GM12878 (cell line): ENCODE measurements around the gene WNT11.

Experiments used
- BRCA1 ChIP-seq: IDR thresholded peaks from 2 replicates; pipeline ENCODE4 v1.6.1; 2011; ENCODE audit warnings: low read depth, low read length, improper control_type of control experiment
- FOXM1 ChIP-seq: IDR thresholded peaks from 2 replicates; pipeline ENCODE4 v1.6.1; 2012; ENCODE audit warnings: low read depth, mild to moderate bottlenecking, inconsistent platforms, low read length, moderate library complexity
- GABPA ChIP-seq: IDR thresholded peaks from 2 replicates; pipeline ENCODE4 v1.6.1; 2014; ENCODE audit warnings: antibody characterized with exemption, low read depth, mild to moderate bottlenecking, inconsistent platforms
- HCFC1 ChIP-seq: fragments of 150-350 bp; IDR thresholded peaks from 2 replicates; pipeline ENCODE4 v1.6.1; 2014; ENCODE audit warnings: low read length
- HDAC2 ChIP-seq: fragments of 200-600 bp; sonication (generic); IDR thresholded peaks from 2 replicates; pipeline ENCODE4 v1.6.1; 2017
- MAX ChIP-seq: IDR thresholded peaks from 2 replicates; pipeline ENCODE4 v1.6.1; 2012; ENCODE audit warnings: low read depth, low read length, improper control_type of control experiment
- MEF2A ChIP-seq: IDR thresholded peaks from 2 replicates; pipeline ENCODE4 v1.6.1; 2011; ENCODE audit warnings: low read depth, mild to moderate bottlenecking, low read length, moderate library complexity; ENCODE audit not compliant: insufficient read depth
- PAX8 ChIP-seq: fragments of 450-650 bp; IDR thresholded peaks from 2 replicates; pipeline ENCODE4 v1.6.1; 2017; ENCODE audit warnings: mild to moderate bottlenecking, moderate library complexity
- POLR2AphosphoS5 ChIP-seq: IDR thresholded peaks from 2 replicates; pipeline ENCODE4 v1.6.1; 2011; ENCODE audit warnings: mild to moderate bottlenecking, low read length, inconsistent platforms
- SIN3A ChIP-seq: IDR thresholded peaks from 2 replicates; pipeline ENCODE4 v1.6.1; 2012; ENCODE audit warnings: low read depth, low read length, improper control_type of control experiment
- TBL1XR1 ChIP-seq: IDR thresholded peaks from 2 replicates; pipeline ENCODE4 v1.6.1; 2012; ENCODE audit warnings: low read depth, low read length, improper control_type of control experiment
- TF ChIP-seq, protein P1 (sequence below), 3 experiments: IDR thresholded peaks in 2 of 3; conservative IDR thresholded peaks in 1 of 3; 2 replicates each; pipeline ENCODE4 v1.5.1; 2011; ENCODE audit warnings: low read depth in 3 of 3, low read length in 3 of 3, mild to moderate bottlenecking in 3 of 3, control low read depth in 2 of 3, moderate library complexity in 2 of 3, inconsistent platforms in 1 of 3, mixed read lengths in 1 of 3; ENCODE audit not compliant: control insufficient read depth in 2 of 3, insufficient read depth in 1 of 3; ENCODE audit errors: extremely low read depth in 1 of 3
- TF ChIP-seq, protein P2 (sequence below): fragments of 150-350 bp; IDR thresholded peaks from 2 replicates; pipeline ENCODE4 v1.6.1; 2014; ENCODE audit warnings: mild to moderate bottlenecking, low read depth, low read length

DNA sequence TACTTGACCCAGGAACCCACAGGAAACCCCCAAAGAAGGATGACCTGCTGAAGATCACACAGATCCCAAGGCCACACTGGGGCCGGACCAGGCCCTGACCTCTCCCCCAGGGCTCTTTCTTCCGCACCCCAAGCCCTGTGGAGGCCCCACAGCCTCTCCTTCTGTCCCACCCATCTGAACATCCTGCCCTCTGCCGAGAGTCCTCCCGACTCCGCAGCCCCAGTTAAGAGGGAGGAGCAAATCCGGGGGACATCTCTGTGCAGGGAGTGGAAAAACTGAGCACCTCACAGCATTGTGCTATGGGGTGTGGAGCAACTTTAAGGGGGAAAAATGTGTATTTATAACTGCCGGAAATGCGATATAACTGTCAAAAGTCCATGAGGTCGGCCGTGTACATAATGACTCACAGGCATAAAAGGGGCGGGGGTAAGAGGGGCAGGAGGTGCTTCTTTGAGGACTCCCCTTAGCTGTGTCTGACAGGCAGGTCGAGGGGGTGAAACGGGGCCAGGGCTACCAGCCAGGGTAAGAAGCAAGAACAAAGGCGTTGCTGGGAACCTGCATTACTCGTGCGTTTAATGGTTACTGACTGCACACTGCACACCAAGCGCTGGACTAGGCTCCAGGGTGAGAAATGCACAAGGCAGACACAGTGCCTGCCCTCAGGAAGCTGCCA lies 57.2 kb downstream of the WNT11 start:
- TF ChIP-seq, protein P1, sequence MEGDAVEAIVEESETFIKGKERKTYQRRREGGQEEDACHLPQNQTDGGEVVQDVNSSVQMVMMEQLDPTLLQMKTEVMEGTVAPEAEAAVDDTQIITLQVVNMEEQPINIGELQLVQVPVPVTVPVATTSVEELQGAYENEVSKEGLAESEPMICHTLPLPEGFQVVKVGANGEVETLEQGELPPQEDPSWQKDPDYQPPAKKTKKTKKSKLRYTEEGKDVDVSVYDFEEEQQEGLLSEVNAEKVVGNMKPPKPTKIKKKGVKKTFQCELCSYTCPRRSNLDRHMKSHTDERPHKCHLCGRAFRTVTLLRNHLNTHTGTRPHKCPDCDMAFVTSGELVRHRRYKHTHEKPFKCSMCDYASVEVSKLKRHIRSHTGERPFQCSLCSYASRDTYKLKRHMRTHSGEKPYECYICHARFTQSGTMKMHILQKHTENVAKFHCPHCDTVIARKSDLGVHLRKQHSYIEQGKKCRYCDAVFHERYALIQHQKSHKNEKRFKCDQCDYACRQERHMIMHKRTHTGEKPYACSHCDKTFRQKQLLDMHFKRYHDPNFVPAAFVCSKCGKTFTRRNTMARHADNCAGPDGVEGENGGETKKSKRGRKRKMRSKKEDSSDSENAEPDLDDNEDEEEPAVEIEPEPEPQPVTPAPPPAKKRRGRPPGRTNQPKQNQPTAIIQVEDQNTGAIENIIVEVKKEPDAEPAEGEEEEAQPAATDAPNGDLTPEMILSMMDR (IDR thresholded peaks at IDR 0.05 in 2 of 3, conservative IDR thresholded peaks at IDR 0.05 in 1 of 3; ENCODE audit: control insufficient read depth in 2 of 3, extremely low read depth in 1 of 3, insufficient read depth in 1 of 3, low read depth in 3 of 3, low read length in 3 of 3): no peak
- TF ChIP-seq, protein P2, sequence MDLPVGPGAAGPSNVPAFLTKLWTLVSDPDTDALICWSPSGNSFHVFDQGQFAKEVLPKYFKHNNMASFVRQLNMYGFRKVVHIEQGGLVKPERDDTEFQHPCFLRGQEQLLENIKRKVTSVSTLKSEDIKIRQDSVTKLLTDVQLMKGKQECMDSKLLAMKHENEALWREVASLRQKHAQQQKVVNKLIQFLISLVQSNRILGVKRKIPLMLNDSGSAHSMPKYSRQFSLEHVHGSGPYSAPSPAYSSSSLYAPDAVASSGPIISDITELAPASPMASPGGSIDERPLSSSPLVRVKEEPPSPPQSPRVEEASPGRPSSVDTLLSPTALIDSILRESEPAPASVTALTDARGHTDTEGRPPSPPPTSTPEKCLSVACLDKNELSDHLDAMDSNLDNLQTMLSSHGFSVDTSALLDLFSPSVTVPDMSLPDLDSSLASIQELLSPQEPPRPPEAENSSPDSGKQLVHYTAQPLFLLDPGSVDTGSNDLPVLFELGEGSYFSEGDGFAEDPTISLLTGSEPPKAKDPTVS: no peak
- no peak for TF ChIP-seq HDAC2
- no peak for TF ChIP-seq MAX
- no peak for TF ChIP-seq TBL1XR1
- no peak for TF ChIP-seq POLR2AphosphoS5
- no peak for TF ChIP-seq MEF2A
- TF ChIP-seq GABPA: no peak
- TF ChIP-seq FOXM1: no peak
- TF ChIP-seq SIN3A: no peak
- no peak for TF ChIP-seq HCFC1
- no peak for TF ChIP-seq BRCA1
- no peak for TF ChIP-seq PAX8
